ENCODE results near the gene WRAP53.

Gene WRAP53

DNA sequence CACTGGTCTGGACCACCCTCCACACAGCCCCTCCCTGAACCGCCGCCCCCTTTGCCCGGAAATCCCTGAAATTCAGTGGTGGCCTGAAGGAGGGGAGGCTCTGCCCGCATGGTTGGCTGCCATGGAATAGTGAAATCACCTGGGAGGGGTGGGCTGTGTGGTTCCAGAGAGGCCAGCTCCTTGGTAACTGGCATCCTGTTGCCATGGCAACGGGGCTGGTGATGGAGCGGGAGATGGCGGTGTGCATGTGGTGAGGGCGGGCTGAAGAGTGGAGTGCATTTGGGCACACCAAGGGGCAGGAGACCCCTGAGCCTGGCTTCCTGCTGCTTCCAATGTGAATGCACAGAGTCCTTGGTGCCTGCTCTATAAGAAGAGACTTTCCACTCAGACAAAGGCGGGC is 19.2 kb downstream of the WRAP53 start:
- TF ChIP-seq, protein P1, sequence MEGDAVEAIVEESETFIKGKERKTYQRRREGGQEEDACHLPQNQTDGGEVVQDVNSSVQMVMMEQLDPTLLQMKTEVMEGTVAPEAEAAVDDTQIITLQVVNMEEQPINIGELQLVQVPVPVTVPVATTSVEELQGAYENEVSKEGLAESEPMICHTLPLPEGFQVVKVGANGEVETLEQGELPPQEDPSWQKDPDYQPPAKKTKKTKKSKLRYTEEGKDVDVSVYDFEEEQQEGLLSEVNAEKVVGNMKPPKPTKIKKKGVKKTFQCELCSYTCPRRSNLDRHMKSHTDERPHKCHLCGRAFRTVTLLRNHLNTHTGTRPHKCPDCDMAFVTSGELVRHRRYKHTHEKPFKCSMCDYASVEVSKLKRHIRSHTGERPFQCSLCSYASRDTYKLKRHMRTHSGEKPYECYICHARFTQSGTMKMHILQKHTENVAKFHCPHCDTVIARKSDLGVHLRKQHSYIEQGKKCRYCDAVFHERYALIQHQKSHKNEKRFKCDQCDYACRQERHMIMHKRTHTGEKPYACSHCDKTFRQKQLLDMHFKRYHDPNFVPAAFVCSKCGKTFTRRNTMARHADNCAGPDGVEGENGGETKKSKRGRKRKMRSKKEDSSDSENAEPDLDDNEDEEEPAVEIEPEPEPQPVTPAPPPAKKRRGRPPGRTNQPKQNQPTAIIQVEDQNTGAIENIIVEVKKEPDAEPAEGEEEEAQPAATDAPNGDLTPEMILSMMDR (conservative IDR thresholded peaks at IDR 0.05; ENCODE audit: low read length) = no peak
- no peak for TF ChIP-seq EZH2phosphoT487 (IDR thresholded peaks at IDR 0.05; ENCODE audit: borderline replicate concordance)
- H3K9me3 ChIP-seq (ENCODE audit: insufficient read depth, low read depth, low read length) = no peaks in the 10 kb centered on the region
- H3K9me2 ChIP-seq (replicated peaks; ENCODE audit: low read depth, low read length) = peaks cover 6% of the 10 kb centered on the region; the same call in 1 of the 2 replicates
- no peak overlapping the region for H2AFZ ChIP-seq (ENCODE audit: low read length)
- no peak overlapping the region for H3K9ac ChIP-seq (ENCODE audit: low read depth, low read length, poor library complexity, severe bottlenecking)
- no peak overlapping the region for H3K4me3 ChIP-seq (ENCODE audit: low read length, poor library complexity, severe bottlenecking)
- no peaks in the 10 kb centered on the region for H3K27me3 ChIP-seq (ENCODE audit: insufficient read depth, low read length, poor library complexity, severe bottlenecking)
- no peaks in the 10 kb centered on the region for H3K79me2 ChIP-seq (ENCODE audit: insufficient read depth, low read length)
- no peaks in the 10 kb centered on the region for H3F3A ChIP-seq (ENCODE audit: low read depth)
- no peaks in the 10 kb centered on the region for H4K20me1 ChIP-seq (ENCODE audit: insufficient read depth, low read length, poor library complexity, severe bottlenecking)
- no peaks in the 10 kb centered on the region for H3K36me3 ChIP-seq (ENCODE audit: insufficient read depth, low read length)
- peaks cover 13% of the 10 kb centered on the region for H3K4me1 ChIP-seq (ENCODE audit: insufficient read depth, low read length, poor library complexity, severe bottlenecking)
- H3K4me2 ChIP-seq (ENCODE audit: low read depth, low read length, poor library complexity, severe bottlenecking) = no peak overlapping the region

DNA sequence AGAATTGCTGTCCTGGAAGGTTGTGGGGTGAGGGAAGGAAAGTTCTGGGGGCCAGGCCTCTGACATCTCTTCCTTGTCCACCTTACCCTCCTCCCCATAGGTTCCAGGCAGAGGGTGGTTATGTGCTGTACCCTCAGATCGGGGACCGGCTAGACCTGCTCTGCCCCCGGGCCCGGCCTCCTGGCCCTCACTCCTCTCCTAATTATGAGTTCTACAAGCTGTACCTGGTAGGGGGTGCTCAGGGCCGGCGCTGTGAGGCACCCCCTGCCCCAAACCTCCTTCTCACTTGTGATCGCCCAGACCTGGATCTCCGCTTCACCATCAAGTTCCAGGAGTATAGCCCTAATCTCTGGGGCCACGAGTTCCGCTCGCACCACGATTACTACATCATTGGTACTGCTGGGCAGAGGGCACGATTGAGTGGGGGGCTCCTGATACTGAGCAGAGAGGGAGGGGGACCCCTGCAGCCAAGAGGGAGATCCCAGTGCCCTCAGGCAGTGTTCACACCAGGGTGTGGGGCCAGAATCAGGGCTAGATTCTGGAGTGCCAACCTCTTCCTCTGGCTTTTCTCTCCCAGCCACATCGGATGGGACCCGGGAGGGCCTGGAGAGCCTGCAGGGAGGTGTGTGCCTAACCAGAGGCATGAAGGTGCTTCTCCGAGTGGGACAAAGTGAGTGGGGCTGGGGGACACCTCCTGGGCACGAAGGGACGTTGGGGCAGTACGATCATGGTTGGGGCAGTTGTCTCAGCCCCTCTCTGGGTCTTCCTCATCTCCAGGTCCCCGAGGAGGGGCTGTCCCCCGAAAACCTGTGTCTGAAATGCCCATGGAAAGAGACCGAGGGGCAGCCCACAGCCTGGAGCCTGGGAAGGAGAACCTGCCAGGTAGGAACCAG is 19.8 kb downstream of the WRAP53 start:
- no peaks in the 10 kb centered on the region for H4K20me1 ChIP-seq (ENCODE audit: insufficient read depth, low read length, poor library complexity, severe bottlenecking)
- no peak overlapping the region for H3K4me2 ChIP-seq (ENCODE audit: low read depth, low read length, poor library complexity, severe bottlenecking)
- no peak overlapping the region for H3K9ac ChIP-seq (ENCODE audit: low read depth, low read length, poor library complexity, severe bottlenecking)
- H3K27me3 ChIP-seq (ENCODE audit: insufficient read depth, low read length, poor library complexity, severe bottlenecking) = no peaks in the 10 kb centered on the region
- H2AFZ ChIP-seq (ENCODE audit: low read length) = no peak overlapping the region
- no peak overlapping the region for H3K4me3 ChIP-seq (ENCODE audit: low read length, poor library complexity, severe bottlenecking)
- peaks cover 6% of the 10 kb centered on the region; the same call in 1 of the 2 replicates for H3K9me2 ChIP-seq (replicated peaks; ENCODE audit: low read depth, low read length)
- no peaks in the 10 kb centered on the region for H3K9me3 ChIP-seq (ENCODE audit: insufficient read depth, low read depth, low read length)
- H3F3A ChIP-seq (ENCODE audit: low read depth) = no peaks in the 10 kb centered on the region
- H3K79me2 ChIP-seq (ENCODE audit: insufficient read depth, low read length) = no peaks in the 10 kb centered on the region
- no peak for TF ChIP-seq EZH2phosphoT487 (IDR thresholded peaks at IDR 0.05; ENCODE audit: borderline replicate concordance)
- TF ChIP-seq, protein P1 (conservative IDR thresholded peaks at IDR 0.05; ENCODE audit: low read length) = no peak
- peaks cover 13% of the 10 kb centered on the region for H3K4me1 ChIP-seq (ENCODE audit: insufficient read depth, low read length, poor library complexity, severe bottlenecking)
- no peaks in the 10 kb centered on the region for H3K36me3 ChIP-seq (ENCODE audit: insufficient read depth, low read length)

DNA sequence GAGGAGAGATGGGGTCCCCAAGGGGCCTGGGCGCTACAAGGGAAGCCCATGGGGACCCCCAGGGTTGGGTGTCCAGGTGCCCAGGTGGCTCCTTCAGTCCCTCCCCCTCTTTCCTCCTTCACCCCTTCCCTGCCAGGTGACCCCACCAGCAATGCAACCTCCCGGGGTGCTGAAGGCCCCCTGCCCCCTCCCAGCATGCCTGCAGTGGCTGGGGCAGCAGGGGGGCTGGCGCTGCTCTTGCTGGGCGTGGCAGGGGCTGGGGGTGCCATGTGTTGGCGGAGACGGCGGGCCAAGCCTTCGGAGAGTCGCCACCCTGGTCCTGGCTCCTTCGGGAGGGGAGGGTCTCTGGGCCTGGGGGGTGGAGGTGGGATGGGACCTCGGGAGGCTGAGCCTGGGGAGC is 20.8 kb downstream of the WRAP53 start:
- Histone ChIP-seq H2AFZ (ENCODE audit: low read length) (no peak overlapping the region), H3K4me1 (ENCODE audit: insufficient read depth, low read length, poor library complexity, severe bottlenecking) (peaks cover 13% of the 10 kb centered on the region), H3K9ac (ENCODE audit: low read depth, low read length, poor library complexity, severe bottlenecking) (no peak overlapping the region), H3K9me3 (ENCODE audit: insufficient read depth, low read depth, low read length) (no peaks in the 10 kb centered on the region), H3K79me2 (ENCODE audit: insufficient read depth, low read length) (no peaks in the 10 kb centered on the region), H3K27me3 (ENCODE audit: insufficient read depth, low read length, poor library complexity, severe bottlenecking) (no peaks in the 10 kb centered on the region), H3K36me3 (ENCODE audit: insufficient read depth, low read length) (no peaks in the 10 kb centered on the region), H3K4me2 (ENCODE audit: low read depth, low read length, poor library complexity, severe bottlenecking) (no peak overlapping the region), H3K9me2 (replicated peaks; ENCODE audit: low read depth, low read length) (peaks cover 6% of the 10 kb centered on the region; the same call in 1 of the 2 replicates), H4K20me1 (ENCODE audit: insufficient read depth, low read length, poor library complexity, severe bottlenecking) (no peaks in the 10 kb centered on the region), H3K4me3 (ENCODE audit: low read length, poor library complexity, severe bottlenecking) (no peak overlapping the region), H3F3A (ENCODE audit: low read depth) (no peaks in the 10 kb centered on the region)
- TF ChIP-seq, protein P1 (conservative IDR thresholded peaks at IDR 0.05; ENCODE audit: low read length) = no peak
- TF ChIP-seq EZH2phosphoT487 (IDR thresholded peaks at IDR 0.05; ENCODE audit: borderline replicate concordance) = no peak

Data from Loucy (cell line).